ENCODE data around the gene HAPSTR1. TPM values are rescaled to one million over a fixed set of nuclear protein-coding genes. Genes with fewer than 3 reads are reported as not detected.

HAPSTR1 gene
- total and polyA plus RNA-seq, 2 of the 4 experiments (the other 2 are of a cell fraction) = 22.2 to 56.5 TPM

DNA sequence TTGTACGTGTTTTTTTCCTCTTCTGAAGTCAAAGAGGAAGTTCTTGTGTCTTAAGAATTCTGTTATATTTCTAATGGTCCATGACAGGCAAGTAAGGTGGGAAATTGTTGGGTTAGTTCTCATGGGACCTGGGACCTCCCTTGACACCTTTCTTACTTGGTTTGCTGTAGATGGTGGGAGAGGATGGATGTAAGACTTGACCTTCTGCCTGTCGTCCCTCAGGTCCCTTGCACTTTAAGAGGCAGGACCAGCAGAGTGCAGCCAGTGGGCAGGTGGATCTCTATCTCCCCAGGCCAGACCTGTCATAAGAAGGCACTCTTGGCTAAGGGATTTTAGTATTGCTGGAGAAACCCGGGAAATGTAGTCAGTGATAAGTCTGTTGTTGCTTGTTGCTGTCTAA lies 12.1 kb downstream of the HAPSTR1 start:
- intact Hi-C loops (cut with micrococcal nuclease) = no loop called here
- Histone ChIP-seq H3K18ac (ENCODE audit: low read depth, low read length) (no peak overlapping the region), H3K23ac (ENCODE audit: low read depth, low read length) (0 out of 2 replicates have a peak overlapping the region, but pooled peaks have one; percentile 14), H2BK5ac (ENCODE audit: low read depth, low read length, poor library complexity, severe bottlenecking) (peak overlapping the region; percentile 75), H3K9ac (ENCODE audit: low read depth, low read length) (no peak overlapping the region), H4K20me1 (ENCODE audit: insufficient read depth, low read length) (peaks cover 100% of the 10 kb centered on the region), H2AK5ac (ENCODE audit: low read depth, low read length) (0 out of 2 replicates have a peak overlapping the region, but pooled peaks have one; percentile 42), H3K4ac (ENCODE audit: low read depth, low read length) (no peak overlapping the region), H2BK15ac (ENCODE audit: low read depth, low read length) (no peak overlapping the region), H3K27me3 (ENCODE audit: control insufficient read depth, insufficient read depth, low read length) (no peaks in the 10 kb centered on the region), H4K91ac (ENCODE audit: insufficient read depth, low read depth, low read length) (no peak overlapping the region; the same call in 1 of the 2 replicates), H3K4me3 (ENCODE audit: insufficient read depth, low read depth, low read length) (no peak overlapping the region), H3K36me3 (ENCODE audit: control insufficient read depth, insufficient read depth, low read length) (peaks cover 42% of the 10 kb centered on the region), H3K14ac (replicated peaks; ENCODE audit: low read depth, low read length) (no peak overlapping the region), H3K27ac (ENCODE audit: insufficient read depth, low read length) (no peak overlapping the region), H2AK9ac (replicated peaks; ENCODE audit: low read depth, low read length, poor library complexity) (no peak overlapping the region), H4K5ac (ENCODE audit: low read depth, low read length) (no peak overlapping the region), H2AFZ (replicated peaks; ENCODE audit: low read length, poor library complexity) (no peak overlapping the region), H4K8ac (ENCODE audit: low read depth in 2 of 2, low read length in 2 of 2) (no peak overlapping the region), H3K9me3 (ENCODE audit: control insufficient read depth, insufficient read depth, low read length) (no peaks in the 10 kb centered on the region), H2BK120ac (ENCODE audit: low read depth, low read length) (no peak overlapping the region), H3K4me2 (ENCODE audit: low read depth, low read length) (no peak overlapping the region), H3K9me1 (ENCODE audit: insufficient read depth, low read length) (peaks cover 31% of the 10 kb centered on the region), H2BK20ac (ENCODE audit: low read depth, low read length) (no peak overlapping the region), H3K79me1 (ENCODE audit: low read depth in 1 of 2, low read length in 2 of 2) (peaks cover 0 to 54% of the 10 kb centered on the region in 2 experiments; a peak in 2 of 4 replicates), H3K4me1 (ENCODE audit: control insufficient read depth, insufficient read depth, low read length) (peaks cover 32% of the 10 kb centered on the region), H3K56ac (ENCODE audit: extremely low read depth, insufficient read depth, low read length) (no peak overlapping the region)
- CTCF ChIA-PET = interaction anchor here (0.6 to 1.1 kb wide), 2 partner anchors 61 to 1792 kb away, joined by 3 to 8 read pairs; no protein-coding TSS in a partner anchor
- dilution Hi-C loops (cut with HindIII; ENCODE audit: low sequenced_read_pairs, unreplicated experiment) = no loop called here
- no peak for ATAC-seq (ENCODE audit: low read depth)
- in situ Hi-C loops (cut with MboI; ENCODE audit: low sequenced_read_pairs) = loop anchor here (5.0 to 25.0 kb wide), 2 partner anchors 56 to 1834 kb away; partner anchors contain the start of genes CLEC16A and DEXI
- TF ChIP-seq BHLHE40 (IDR thresholded peaks at IDR 0.05; ENCODE audit: low read depth, low read length) (no peak), FOS (IDR thresholded peaks at IDR 0.05; ENCODE audit: low read depth, low read length) (no peak), CEBPB (IDR thresholded peaks at IDR 0.05; ENCODE audit: low read depth, low read length) (no peak), NFE2L2 (IDR thresholded peaks at IDR 0.05; ENCODE audit: low read depth, low read length) (no peak), MAZ (IDR thresholded peaks at IDR 0.05; ENCODE audit: borderline replicate concordance, low read depth, low read length) (no peak), SMC3 (IDR thresholded peaks at IDR 0.05; ENCODE audit: low read depth, low read length) (no peak), RAD21 (IDR thresholded peaks at IDR 0.05; ENCODE audit: low read length) (no peak), RFX5 (IDR thresholded peaks at IDR 0.05; ENCODE audit: low read depth, low read length) (no peak)
- TF ChIP-seq, protein P1, sequence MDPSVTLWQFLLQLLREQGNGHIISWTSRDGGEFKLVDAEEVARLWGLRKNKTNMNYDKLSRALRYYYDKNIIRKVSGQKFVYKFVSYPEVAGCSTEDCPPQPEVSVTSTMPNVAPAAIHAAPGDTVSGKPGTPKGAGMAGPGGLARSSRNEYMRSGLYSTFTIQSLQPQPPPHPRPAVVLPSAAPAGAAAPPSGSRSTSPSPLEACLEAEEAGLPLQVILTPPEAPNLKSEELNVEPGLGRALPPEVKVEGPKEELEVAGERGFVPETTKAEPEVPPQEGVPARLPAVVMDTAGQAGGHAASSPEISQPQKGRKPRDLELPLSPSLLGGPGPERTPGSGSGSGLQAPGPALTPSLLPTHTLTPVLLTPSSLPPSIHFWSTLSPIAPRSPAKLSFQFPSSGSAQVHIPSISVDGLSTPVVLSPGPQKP (IDR thresholded peaks at IDR 0.05; ENCODE audit: borderline replicate concordance, low read depth, low read length) = no peak
- POLR2A ChIA-PET (ENCODE audit: unreplicated experiment) = no interaction called here
- no CpG with 5 or more reads among the region's 3 CpGs for whole genome bisulfite sequencing, 2 experiments (ENCODE audit: extremely low coverage in 2 of 2, insufficient read length in 1 of 2)
- BruUV-seq (replicated peaks) = no TSS peak
- no peak for DNase-seq

Measured in IMR-90 (cell line).